Prostate gland (tissue), 1 donor: ENCODE data around the gene KCNAB1.

Source experiments
- POLR2A ChIP-seq: fragments of 450-650 bp; IDR thresholded peaks from one replicate; pipeline ENCODE4 v1.6.1; 2016; ENCODE audit warnings: antibody characterized with exemption, mild to moderate bottlenecking
- POLR2AphosphoS5 ChIP-seq: sonication (generic); formaldehyde crosslinking; IDR thresholded peaks from one replicate; pipeline ENCODE4 v1.6.1; 2017; ENCODE audit warnings: antibody characterized with exemption

DNA sequence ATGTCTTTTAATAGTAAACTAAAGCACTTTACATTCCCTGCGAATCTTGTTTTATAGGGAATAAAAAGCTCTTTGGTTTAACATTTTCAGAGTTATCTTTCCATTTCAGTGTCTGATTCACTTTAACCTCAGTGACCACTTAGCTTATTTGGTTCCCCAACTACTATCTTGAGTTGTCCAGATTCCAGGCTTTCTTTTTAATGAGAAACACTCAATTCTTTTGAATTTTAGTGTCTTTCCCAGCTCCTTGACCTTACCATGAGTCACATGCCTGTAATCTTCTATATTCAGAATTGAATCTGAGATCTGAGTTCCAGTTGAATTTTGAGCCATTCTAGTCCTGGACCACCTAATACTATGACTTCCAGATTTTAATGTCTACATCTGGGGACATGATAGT, 144.4 kb downstream of the KCNAB1 start:
- no peak for TF ChIP-seq POLR2A
- TF ChIP-seq POLR2AphosphoS5, result no peak
